A549 (cell line): Measurements from ENCODE around the gene NMB. TPM values are rescaled to one million over a fixed set of nuclear protein-coding genes. Genes with fewer than 3 reads are reported as not detected.

Experiments
- ATAC-seq, 2 experiments: fragments of 200-7000 bp in 1 of 2; fragments of >200 bp in 1 of 2; cut with Nextera tagmentation in 1 of 2; cut with Tn5 transposase in 1 of 2; 3 replicates each; pipeline versions ENCODE4 v1.8.0 to v1.9.1; 2018 to 2020; ENCODE audit warnings: mild to moderate bottlenecking in 1 of 2, moderate library complexity in 1 of 2
- CTCF ChIA-PET: fragments of 300-600 bp; sonication (Branson Sonifier 250); formaldehyde crosslinking; extraction: SDS; loops from one replicate; lab custom pipeline; 2021; ENCODE audit warnings: antibody characterized with exemption, inconsistent platforms; lab: Yijun Ruan, JAX
- POLR2A ChIA-PET: fragments of 350-600 bp; formaldehyde crosslinking; extraction: SDS; loops from one replicate; lab custom pipeline; 2021; ENCODE audit warnings: antibody characterized with exemption, inconsistent platforms; lab: Yijun Ruan, JAX
- DNase-seq, 2 experiments: peaks; one replicate each; pipeline versions ENCODE4 v3.0.0 to v3.0.0-alpha.2; 2011 to 2016; ENCODE audit warnings: low read depth in 1 of 2, low spot score in 1 of 2
- FAIRE-seq: peaks from 2 replicates; lab custom pipeline; 2011; peaks lifted over from hg19 to GRCh38; lab: Jason Lieb, UNC
- H3K27ac ChIP-seq, 2 experiments: fragments of >200 bp; sonication (Bioruptor Twin); formaldehyde crosslinking; 3 replicates each; pipeline ENCODE4 v1.5.1; 2016 to 2017
- H3K4me1 ChIP-seq: fragments of >200 bp; sonication (Bioruptor Twin); formaldehyde crosslinking; 3 replicates; pipeline ENCODE4 v1.6.1; 2016
- H3K4me2 ChIP-seq: fragments of >200 bp; sonication (Bioruptor Twin); formaldehyde crosslinking; 3 replicates; pipeline ENCODE4 v1.6.1; 2016
- H3K4me3 ChIP-seq: fragments of >200 bp; sonication (Bioruptor Twin); formaldehyde crosslinking; 3 replicates; pipeline ENCODE4 v1.5.1; 2016
- H3K9me3 ChIP-seq: fragments of >200 bp; sonication (Bioruptor Twin); formaldehyde crosslinking; 3 replicates; pipeline ENCODE4 v1.6.1; 2016
- CBX2 ChIP-seq: fragments of 200-600 bp; sonication (generic); IDR thresholded peaks from 2 replicates; pipeline ENCODE4 v1.6.1; 2016; ENCODE audit warnings: low read depth, mild to moderate bottlenecking, borderline replicate concordance
- CEBPB ChIP-seq, 2 experiments: fragments of >200 bp in 1 of 2; sonication (Bioruptor Twin) in 1 of 2; formaldehyde crosslinking in 1 of 2; IDR thresholded peaks; 2 replicates each; pipeline ENCODE4 v1.6.1; 2012 to 2016
- CHD4 ChIP-seq: fragments of 200-600 bp; sonication (generic); IDR thresholded peaks from 2 replicates; pipeline ENCODE4 v1.6.1; 2016; ENCODE audit warnings: antibody characterized with exemption, mild to moderate bottlenecking, borderline replicate concordance
- EHMT2 ChIP-seq: fragments of 200-600 bp; sonication (generic); IDR thresholded peaks from 2 replicates; pipeline ENCODE4 v1.6.1; 2016; ENCODE audit warnings: antibody characterized with exemption, low read depth, mild to moderate bottlenecking, moderate library complexity
- FOSL2 ChIP-seq, 2 experiments: fragments of 450-650 bp in 1 of 2; fragments of >200 bp in 1 of 2; sonication (Bioruptor Twin) in 1 of 2; formaldehyde crosslinking; IDR thresholded peaks; 2 replicates each; pipeline versions ENCODE4 v1.5.0 to v1.6.1; 2016 to 2020; ENCODE audit warnings: mild to moderate bottlenecking in 1 of 2, moderate library complexity in 1 of 2
- FOXS1 ChIP-seq: fragments of 250-450 bp; sonication (Bioruptor Pico); IDR thresholded peaks from 2 replicates; pipeline ENCODE4 v1.5.0; 2020; ENCODE audit warnings: mild to moderate bottlenecking, moderate library complexity
- HDAC2 ChIP-seq: fragments of 200-600 bp; sonication (generic); IDR thresholded peaks from 2 replicates; pipeline ENCODE4 v1.6.1; 2016
- HOXA7 ChIP-seq: fragments of 250-450 bp; sonication (Bioruptor Pico); IDR thresholded peaks from 2 replicates; pipeline ENCODE4 v1.5.0; 2020; ENCODE audit warnings: mild to moderate bottlenecking, moderate library complexity
- MAZ ChIP-seq: fragments of 150-350 bp; IDR thresholded peaks from 2 replicates; pipeline ENCODE4 v1.6.1; 2014; ENCODE audit warnings: antibody characterized with exemption, low read depth, low read length, borderline replicate concordance
- NFE2L2 ChIP-seq: fragments of 150-350 bp; conservative IDR thresholded peaks from 2 replicates; pipeline ENCODE4 v1.6.1; 2014; ENCODE audit warnings: low read length
- POLR2AphosphoS2 ChIP-seq: conservative IDR thresholded peaks from 2 replicates; pipeline ENCODE4 v1.6.1; 2012; ENCODE audit warnings: low read length, improper control_type of control experiment, inconsistent platforms
- RCOR1 ChIP-seq: fragments of 150-350 bp; IDR thresholded peaks from 2 replicates; pipeline ENCODE4 v1.6.1; 2014; ENCODE audit warnings: antibody characterized with exemption, low read length, low read depth
- ZC3H11A ChIP-seq: fragments of 450-650 bp; IDR thresholded peaks from 2 replicates; pipeline ENCODE4 v1.6.1; 2014; ENCODE audit warnings: antibody characterized with exemption, mild to moderate bottlenecking
- ZNF302 ChIP-seq: fragments of 250-450 bp; sonication (Bioruptor Pico); IDR thresholded peaks from 2 replicates; pipeline ENCODE4 v1.9.0; 2021; ENCODE audit warnings: inconsistent platforms, mild to moderate bottlenecking, moderate library complexity
- WGBS: methylation state at CpG from one replicate; pipeline ENCODE4 v1.1.6; 2017; ENCODE audit errors: missing lambda C conversion rate; 5-methylcytosine and 5-hydroxymethylcytosine counted together
- polyA plus RNA-seq, 4 experiments: library from polyadenylated mRNA; depleted of rRNA in 3 of 4; stranded (reverse); fragments of >200 nt; fragmentation: RNase III in 1 of 4; extraction: RNeasy Plus Mini Kit Qiagen cat#74134 plus additional on column Dnase treatment in 1 of 4; gene quantifications; 2 replicates in 3 of 4; 3 replicates in 1 of 4; pipeline ENCODE4 v1.2.3, GENCODE V29; 2011 to 2017
- TF ChIP-seq, protein P1 (sequence below): fragments of 200-600 bp; sonication (generic); IDR thresholded peaks from 2 replicates; pipeline ENCODE4 v1.6.1; 2016; ENCODE audit warnings: antibody characterized with exemption, mild to moderate bottlenecking, moderate library complexity
- TF ChIP-seq, protein P2 (sequence below): IDR thresholded peaks from 2 replicates; pipeline ENCODE4 v1.6.1; 2012

The NMB gene
- polyA plus RNA-seq, 2 of the 4 experiments (the other 2 are of a cell fraction) = 10.1 to 18.5 TPM

DNA sequence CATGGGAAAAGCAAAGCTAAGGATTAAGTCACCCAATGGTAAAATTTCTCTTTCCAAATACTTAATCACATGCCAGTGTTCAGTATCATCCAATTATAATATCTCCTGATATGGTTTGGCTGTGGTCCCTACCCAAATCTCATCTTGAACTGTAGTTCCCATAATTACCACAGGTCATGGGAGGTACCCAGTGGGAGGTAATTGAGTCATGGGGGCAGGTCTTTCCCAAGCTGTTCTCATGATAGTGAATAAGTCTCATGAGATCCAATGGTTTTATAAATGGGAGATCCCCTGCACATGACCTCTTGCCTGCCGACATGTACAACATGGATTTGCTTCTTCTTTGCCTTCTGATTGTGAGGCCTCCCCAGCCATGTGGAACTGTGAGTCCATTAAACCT is 26.1 kb upstream of the NMB start:
- CTCF ChIA-PET = interaction anchor here (2.1 kb wide), 1 partner anchor 11 kb away, joined by 7 read pairs; no protein-coding TSS in a partner anchor
- no peak overlapping the region for H3K4me2 ChIP-seq
- DNase-seq (peak in 1 of 2 experiments; percentile 23), ATAC-seq (peak in 1 of 2 experiments; percentile 37; a peak in 3 of 6 replicates), FAIRE-seq (no peak)
- WGBS = 91% methylated on average over 1 of the region's 1 CpG
- no peak overlapping the region for H3K4me3 ChIP-seq
- POLR2A ChIA-PET = no interaction called here
- peaks cover 24% of the 10 kb centered on the region for H3K4me1 ChIP-seq
- peak overlapping the region in 1 of 2 experiments; percentile 41; a peak in 2 of 6 replicates for H3K27ac ChIP-seq
- TF ChIP-seq POLR2AphosphoS2 (no peak), FOXS1 (no peak), EHMT2 (no peak), FOSL2 (IDR thresholded peaks at IDR 0.05) (no peak), FOSL2 (CRISPR knock-in tag; IDR thresholded peaks at IDR 0.05) (peak; percentile 61)
- TF ChIP-seq, all 56 proteins: peak for 1
- no peaks in the 10 kb centered on the region for H3K9me3 ChIP-seq

DNA sequence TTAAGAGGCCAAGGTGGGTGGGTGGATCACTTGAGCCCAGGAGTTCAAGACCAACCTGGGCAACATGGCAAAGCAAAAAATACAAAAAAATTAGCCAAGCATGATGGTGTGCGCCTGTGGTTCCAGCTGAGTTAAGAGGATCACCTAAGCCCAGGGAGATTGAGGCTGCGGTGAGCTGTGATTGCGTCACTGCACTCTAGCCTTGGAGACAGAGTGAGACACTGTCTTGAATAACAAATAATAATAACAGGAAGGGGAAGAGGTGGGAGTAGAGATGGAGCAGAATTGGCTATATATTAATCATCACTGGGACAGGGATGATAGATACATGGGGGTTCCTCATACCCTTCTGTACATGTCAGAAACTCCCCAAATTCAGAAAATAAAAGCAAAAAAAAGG is 23.8 kb upstream of the NMB start:
- POLR2A ChIA-PET = no interaction called here
- CTCF ChIA-PET = interaction anchor here (1.2 to 2.5 kb wide), 5 partner anchors 13 to 246 kb away, joined by 3 to 11 read pairs (median 6); no protein-coding TSS in a partner anchor

DNA sequence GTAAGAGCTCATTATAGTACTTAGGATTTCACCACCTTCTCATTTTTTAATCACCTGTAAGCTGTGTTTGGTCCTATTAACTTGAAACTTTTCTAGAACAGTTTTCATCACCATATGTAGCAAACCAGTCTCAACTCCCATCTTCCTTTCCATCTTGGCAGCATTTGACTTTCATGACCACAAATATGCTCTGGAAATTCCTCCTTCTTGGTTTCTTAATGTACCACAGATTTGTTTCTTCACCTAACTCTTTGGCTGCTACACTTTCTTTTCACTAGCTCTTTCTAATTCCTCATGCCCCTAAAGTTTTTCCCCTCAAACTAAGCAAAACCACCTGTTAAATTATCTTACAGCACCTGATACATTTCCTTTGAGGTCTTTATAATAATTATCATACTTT is 13.2 kb upstream of the NMB start:
- DNase-seq (no peak), ATAC-seq (no peak), FAIRE-seq (no peak)
- H3K4me2 ChIP-seq = no peak overlapping the region
- H3K9me3 ChIP-seq = no peaks in the 10 kb centered on the region
- CTCF ChIA-PET = interaction anchor here (0.7 to 2.2 kb wide), 4 partner anchors 11 to 33 kb away, joined by 3 to 11 read pairs (median 4); no protein-coding TSS in a partner anchor
- TF ChIP-seq ZNF302 (CRISPR knock-in tag) (no peak), RCOR1 (no peak), ZC3H11A (no peak), HDAC2 (no peak), MAZ (no peak), NFE2L2 (no peak), HOXA7 (CRISPR knock-in tag) (no peak), CHD4 (no peak), FOSL2 (IDR thresholded peaks at IDR 0.05) (no peak), FOSL2 (CRISPR knock-in tag; IDR thresholded peaks at IDR 0.05) (no peak), FOXS1 (no peak), CBX2 (no peak)
- TF ChIP-seq, protein P1, sequence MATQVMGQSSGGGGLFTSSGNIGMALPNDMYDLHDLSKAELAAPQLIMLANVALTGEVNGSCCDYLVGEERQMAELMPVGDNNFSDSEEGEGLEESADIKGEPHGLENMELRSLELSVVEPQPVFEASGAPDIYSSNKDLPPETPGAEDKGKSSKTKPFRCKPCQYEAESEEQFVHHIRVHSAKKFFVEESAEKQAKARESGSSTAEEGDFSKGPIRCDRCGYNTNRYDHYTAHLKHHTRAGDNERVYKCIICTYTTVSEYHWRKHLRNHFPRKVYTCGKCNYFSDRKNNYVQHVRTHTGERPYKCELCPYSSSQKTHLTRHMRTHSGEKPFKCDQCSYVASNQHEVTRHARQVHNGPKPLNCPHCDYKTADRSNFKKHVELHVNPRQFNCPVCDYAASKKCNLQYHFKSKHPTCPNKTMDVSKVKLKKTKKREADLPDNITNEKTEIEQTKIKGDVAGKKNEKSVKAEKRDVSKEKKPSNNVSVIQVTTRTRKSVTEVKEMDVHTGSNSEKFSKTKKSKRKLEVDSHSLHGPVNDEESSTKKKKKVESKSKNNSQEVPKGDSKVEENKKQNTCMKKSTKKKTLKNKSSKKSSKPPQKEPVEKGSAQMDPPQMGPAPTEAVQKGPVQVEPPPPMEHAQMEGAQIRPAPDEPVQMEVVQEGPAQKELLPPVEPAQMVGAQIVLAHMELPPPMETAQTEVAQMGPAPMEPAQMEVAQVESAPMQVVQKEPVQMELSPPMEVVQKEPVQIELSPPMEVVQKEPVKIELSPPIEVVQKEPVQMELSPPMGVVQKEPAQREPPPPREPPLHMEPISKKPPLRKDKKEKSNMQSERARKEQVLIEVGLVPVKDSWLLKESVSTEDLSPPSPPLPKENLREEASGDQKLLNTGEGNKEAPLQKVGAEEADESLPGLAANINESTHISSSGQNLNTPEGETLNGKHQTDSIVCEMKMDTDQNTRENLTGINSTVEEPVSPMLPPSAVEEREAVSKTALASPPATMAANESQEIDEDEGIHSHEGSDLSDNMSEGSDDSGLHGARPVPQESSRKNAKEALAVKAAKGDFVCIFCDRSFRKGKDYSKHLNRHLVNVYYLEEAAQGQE = no peak
- H3K4me3 ChIP-seq = no peak overlapping the region
- POLR2A ChIA-PET = interaction anchor here (1.4 kb wide), 1 partner anchor 45 kb away, joined by 4 read pairs; no protein-coding TSS in a partner anchor
- H3K4me1 ChIP-seq = no peaks in the 10 kb centered on the region
- no peak overlapping the region for H3K27ac ChIP-seq

More for the DNA sequence above, 23.8 kb upstream of the NMB start:
- FAIRE-seq (no peak), DNase-seq (no peak), ATAC-seq (no peak)
- no peak overlapping the region for H3K4me3 ChIP-seq
- H3K4me2 ChIP-seq = no peak overlapping the region
- peaks cover 24% of the 10 kb centered on the region for H3K4me1 ChIP-seq
- no peak overlapping the region for H3K27ac ChIP-seq
- TF ChIP-seq, protein P2, sequence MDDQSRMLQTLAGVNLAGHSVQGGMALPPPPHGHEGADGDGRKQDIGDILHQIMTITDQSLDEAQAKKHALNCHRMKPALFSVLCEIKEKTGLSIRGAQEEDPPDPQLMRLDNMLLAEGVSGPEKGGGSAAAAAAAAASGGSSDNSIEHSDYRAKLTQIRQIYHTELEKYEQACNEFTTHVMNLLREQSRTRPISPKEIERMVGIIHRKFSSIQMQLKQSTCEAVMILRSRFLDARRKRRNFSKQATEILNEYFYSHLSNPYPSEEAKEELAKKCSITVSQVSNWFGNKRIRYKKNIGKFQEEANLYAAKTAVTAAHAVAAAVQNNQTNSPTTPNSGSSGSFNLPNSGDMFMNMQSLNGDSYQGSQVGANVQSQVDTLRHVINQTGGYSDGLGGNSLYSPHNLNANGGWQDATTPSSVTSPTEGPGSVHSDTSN = no peak
- peak; percentile 54 to 78; a peak in 3 of 4 replicates for TF ChIP-seq CEBPB (IDR thresholded peaks at IDR 0.05)
- TF ChIP-seq, all 56 proteins: peak for 1
- 94% methylated on average over 3 of the region's 3 CpGs for WGBS
- H3K9me3 ChIP-seq = no peaks in the 10 kb centered on the region
